Measurements from ENCODE around the gene PPP1R9B.

Gene PPP1R9B

GRCh38 chr17:50103941-50104340 is 46.5 kb downstream of the PPP1R9B start:
- DNase-seq (ENCODE audit: low spot score), result no peak

GRCh38 chr17:50103252-50103651 is 47.2 kb downstream of the PPP1R9B start:
- DNase-seq (ENCODE audit: low spot score), result no peak

GRCh38 chr17:50102164-50102991 is 48.1 kb downstream of the PPP1R9B start:
- DNase-seq (ENCODE audit: low spot score), result no peak

GRCh38 chr17:50101346-50102163 is 48.9 kb downstream of the PPP1R9B start:
- DNase-seq (ENCODE audit: low spot score), result no peak

GRCh38 chr17:50100921-50101345 is 49.5 kb downstream of the PPP1R9B start:
- no peak for DNase-seq (ENCODE audit: low spot score)

GRCh38 chr17:50100480-50100883 is 50.0 kb downstream of the PPP1R9B start:
- DNase-seq (ENCODE audit: low spot score), result no peak

- no peak for DNase-seq (ENCODE audit: low spot score)
Measured at GRCh38 chr17:50099003-50099402, 51.5 kb downstream of the PPP1R9B start.

GRCh38 chr17:50098583-50098982 is 51.9 kb downstream of the PPP1R9B start:
- DNase-seq (ENCODE audit: low spot score), result no peak

GRCh38 chr17:50097926-50098325 is 52.6 kb downstream of the PPP1R9B start:
- DNase-seq (ENCODE audit: low spot score), result no peak

- DNase-seq (ENCODE audit: low spot score), result no peak
Measured at GRCh38 chr17:50097455-50097854, 53.0 kb downstream of the PPP1R9B start.

- DNase-seq (ENCODE audit: low spot score), result no peak
Measured at GRCh38 chr17:50096758-50097157, 53.7 kb downstream of the PPP1R9B start.

GRCh38 chr17:50096092-50096491 is 54.4 kb downstream of the PPP1R9B start:
- no peak for DNase-seq (ENCODE audit: low spot score)

GRCh38 chr17:50095626-50096037 is 54.8 kb downstream of the PPP1R9B start:
- no peak for DNase-seq (ENCODE audit: low spot score)

- DNase-seq (ENCODE audit: low spot score), result peak; percentile 99
Measured at GRCh38 chr17:50094753-50095619, 55.5 kb downstream of the PPP1R9B start, which contains the start of gene PDK2. Gene PDK2 (plus strand): TSS chr17:50095351. CDS start chr17:50095436, 85 bp downstream.

GRCh38 chr17:50094243-50094752 is 56.2 kb downstream of the PPP1R9B start:
- DNase-seq (ENCODE audit: low spot score), result peak; percentile 97

GRCh38 chr17:50093807-50094206 is 56.7 kb downstream of the PPP1R9B start:
- DNase-seq (ENCODE audit: low spot score), result no peak

- DNase-seq (ENCODE audit: low spot score), result no peak
Measured at GRCh38 chr17:50093246-50093645, 57.2 kb downstream of the PPP1R9B start.

GRCh38 chr17:50091918-50092285 is 58.6 kb downstream of the PPP1R9B start:
- no peak for DNase-seq (ENCODE audit: low spot score)

GRCh38 chr17:50090971-50091917 is 59.2 kb downstream of the PPP1R9B start:
- no peak for DNase-seq (ENCODE audit: low spot score)

GRCh38 chr17:50090071-50090470 is 60.4 kb downstream of the PPP1R9B start:
- DNase-seq (ENCODE audit: low spot score), result no peak

Data from ecto neural progenitor cell (in vitro differentiated cells).